GF-D8 (cell line): ENCODE measurements around the gene ACTG1.

ENCODE experiments used
- DNase-seq: peaks from one replicate; lab custom pipeline; 2025; lab: John Stamatoyannopoulos, UW

The ACTG1 gene

DNA sequence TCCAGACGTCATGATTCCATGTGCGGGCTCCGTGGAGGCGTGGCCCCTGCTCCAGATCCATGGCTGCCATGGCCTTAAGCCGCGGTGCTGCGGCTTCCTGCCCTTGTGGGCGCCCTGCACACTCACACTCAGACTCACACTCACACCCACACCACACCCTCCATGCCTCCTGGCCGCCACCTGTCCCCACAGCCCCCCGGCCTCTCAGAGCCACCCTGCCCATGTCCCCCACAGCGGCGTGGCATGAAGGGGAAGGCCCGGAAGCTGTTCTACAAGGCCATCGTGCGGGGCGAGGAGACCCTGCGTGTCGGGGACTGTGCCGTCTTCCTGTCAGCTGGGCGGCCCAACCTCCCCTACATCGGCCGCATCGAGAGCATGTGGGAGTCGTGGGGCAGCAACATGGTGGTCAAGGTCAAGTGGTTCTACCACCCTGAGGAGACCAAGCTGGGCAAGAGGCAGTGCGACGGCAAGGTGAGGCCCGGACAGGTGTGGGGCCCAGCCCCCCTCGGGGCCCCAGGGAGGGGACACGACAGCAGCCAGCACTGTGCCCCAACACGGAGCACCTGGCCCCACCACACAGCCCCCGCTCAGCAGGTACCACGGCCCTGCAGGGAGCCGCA, 50.0 kb downstream of the ACTG1 start:
- DNase-seq, result no peak

GRCh38 chr17:81461607-81462500, 50.7 kb downstream of the ACTG1 start:
- no peak for DNase-seq

DNA sequence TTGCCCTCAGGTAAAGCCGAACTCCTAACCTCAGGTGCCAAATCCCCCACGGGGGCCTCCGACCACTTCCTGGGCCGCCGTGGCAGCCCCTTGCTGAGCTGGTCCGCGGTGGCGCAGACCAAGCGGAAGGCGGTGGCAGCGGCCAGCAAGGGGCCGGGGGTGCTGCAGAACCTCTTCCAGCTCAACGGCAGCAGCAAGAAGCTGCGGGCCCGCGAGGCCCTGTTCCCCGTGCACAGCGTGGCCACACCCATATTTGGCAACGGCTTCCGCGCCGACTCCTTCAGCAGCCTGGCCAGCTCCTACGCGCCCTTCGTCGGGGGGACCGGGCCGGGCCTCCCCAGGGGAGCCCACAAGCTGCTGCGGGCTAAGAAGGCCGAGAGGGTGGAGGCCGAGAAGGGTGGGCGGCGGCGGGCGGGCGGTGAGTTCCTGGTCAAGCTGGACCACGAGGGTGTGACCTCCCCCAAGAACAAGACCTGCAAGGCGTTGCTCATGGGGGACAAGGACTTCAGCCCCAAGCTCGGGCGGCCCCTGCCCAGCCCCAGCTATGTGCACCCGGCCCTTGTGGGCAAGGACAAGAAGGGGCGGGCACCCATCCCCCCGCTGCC, 51.6 kb downstream of the ACTG1 start:
- DNase-seq, result no peak
